ENCODE measurements around the gene KLHL17.
"Not testable (repeated sequence)": the region's sequence is repeated elsewhere in the genome, so short reads cannot be mapped to it uniquely, and the experiment has no call there.

GRCh38 chr1:1012736-1013104 lies 52.3 kb downstream of the KLHL17 start:
- TF ChIP-seq, protein P1, sequence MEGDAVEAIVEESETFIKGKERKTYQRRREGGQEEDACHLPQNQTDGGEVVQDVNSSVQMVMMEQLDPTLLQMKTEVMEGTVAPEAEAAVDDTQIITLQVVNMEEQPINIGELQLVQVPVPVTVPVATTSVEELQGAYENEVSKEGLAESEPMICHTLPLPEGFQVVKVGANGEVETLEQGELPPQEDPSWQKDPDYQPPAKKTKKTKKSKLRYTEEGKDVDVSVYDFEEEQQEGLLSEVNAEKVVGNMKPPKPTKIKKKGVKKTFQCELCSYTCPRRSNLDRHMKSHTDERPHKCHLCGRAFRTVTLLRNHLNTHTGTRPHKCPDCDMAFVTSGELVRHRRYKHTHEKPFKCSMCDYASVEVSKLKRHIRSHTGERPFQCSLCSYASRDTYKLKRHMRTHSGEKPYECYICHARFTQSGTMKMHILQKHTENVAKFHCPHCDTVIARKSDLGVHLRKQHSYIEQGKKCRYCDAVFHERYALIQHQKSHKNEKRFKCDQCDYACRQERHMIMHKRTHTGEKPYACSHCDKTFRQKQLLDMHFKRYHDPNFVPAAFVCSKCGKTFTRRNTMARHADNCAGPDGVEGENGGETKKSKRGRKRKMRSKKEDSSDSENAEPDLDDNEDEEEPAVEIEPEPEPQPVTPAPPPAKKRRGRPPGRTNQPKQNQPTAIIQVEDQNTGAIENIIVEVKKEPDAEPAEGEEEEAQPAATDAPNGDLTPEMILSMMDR (IDR thresholded peaks at IDR 0.05; ENCODE audit: low read depth, low read length) = not testable (repeated sequence)
- TF ChIP-seq EZH2phosphoT487 (IDR thresholded peaks at IDR 0.05; ENCODE audit: low read depth) = not testable (repeated sequence)

Data from OCI-LY3 (cell line).